ENCODE results near the gene ERGIC1. TPM values are rescaled to one million over a fixed set of nuclear protein-coding genes. Genes with fewer than 3 reads are reported as not detected.

The ERGIC1 gene
- total and polyA plus RNA-seq, 2 experiments from 2014 or later, result 25.2 to 92.2 TPM

GRCh38 chr5:172853355-172853975 lies 19.4 kb downstream of the ERGIC1 start:
- Mint-ChIP-seq H3K4me3 (no peak overlapping the region), H3K27ac (no peak overlapping the region; the same call in 1 of the 2 replicates), H3K4me1 (peaks cover 48% of the 10 kb centered on the region), H3K36me3 (ENCODE audit: low read depth) (peaks cover 12% of the 10 kb centered on the region), H3K9me3 (no peaks in the 10 kb centered on the region; the same call in 2 of the 3 replicates), H3K27me3 (ENCODE audit: insufficient read depth, low read depth, poor library complexity) (peaks cover 14% of the 10 kb centered on the region)
- TF ChIP-seq STAT1 (IDR thresholded peaks at IDR 0.05; ENCODE audit: unreplicated experiment) (no peak), JUNB (IDR thresholded peaks at IDR 0.05; ENCODE audit: unreplicated experiment) (no peak), EZH2phosphoT487 (IDR thresholded peaks at IDR 0.05; ENCODE audit: unreplicated experiment) (no peak), NANOG (IDR thresholded peaks at IDR 0.05; ENCODE audit: borderline replicate concordance) (no peak), REST (IDR thresholded peaks at IDR 0.05; ENCODE audit: unreplicated experiment) (no peak), ZNF462 (CRISPR knock-in tag; IDR thresholded peaks at IDR 0.05) (no peak), ZNF331 (CRISPR knock-in tag; IDR thresholded peaks at IDR 0.05; ENCODE audit: low read depth) (no peak), POLR2AphosphoS5 (IDR thresholded peaks at IDR 0.05; ENCODE audit: low read depth) (no peak), ZNF114 (CRISPR knock-in tag; IDR thresholded peaks at IDR 0.05) (no peak), CTCF (conservative IDR thresholded peaks at IDR 0.05; ENCODE audit: low read depth in 2 of 2) (no peak), CREB1 (CRISPR knock-in tag; IDR thresholded peaks at IDR 0.05; ENCODE audit: low read depth) (no peak), ETS1 (IDR thresholded peaks at IDR 0.05) (no peak), EZH2 (IDR thresholded peaks at IDR 0.05; ENCODE audit: low read depth, unreplicated experiment) (no peak)
- H4K20me1 ChIP-seq (replicated peaks; ENCODE audit: insufficient read depth), result peaks cover 29% of the 10 kb centered on the region
- H3K4me2 ChIP-seq, result no peak overlapping the region
- H3K4me1 ChIP-seq (ENCODE audit: insufficient read depth), result peaks cover 13% of the 10 kb centered on the region; the same call in 1 of the 2 replicates
- no peaks in the 10 kb centered on the region; the same call in 1 of the 2 replicates for H3K36me3 ChIP-seq (ENCODE audit: insufficient read depth)
- no peak overlapping the region for H3K27ac ChIP-seq (ENCODE audit: low read depth)
- no peaks in the 10 kb centered on the region for H3K27me3 ChIP-seq (ENCODE audit: insufficient read depth)
- H3K79me2 ChIP-seq (replicated peaks; ENCODE audit: insufficient read depth), result peaks cover 96% of the 10 kb centered on the region
- no peak overlapping the region for H2AFZ ChIP-seq
- DNase-seq (ENCODE audit: low spot score) (no peak), ATAC-seq (no peak; the same call in 2 of the 3 replicates)
- no peak overlapping the region for H3K4me3 ChIP-seq
- H3F3A ChIP-seq (replicated peaks; ENCODE audit: low read depth), result no peaks in the 10 kb centered on the region
- no peaks in the 10 kb centered on the region for H3K9me2 ChIP-seq (ENCODE audit: insufficient read depth)
